K562 (cell line): Measurements from ENCODE around the gene NXNL2.

ENCODE experiments used
- BRCA1 ChIP-seq, 2 experiments: fragments of 450-650 bp in 1 of 2; sonication (generic) in 1 of 2; formaldehyde crosslinking in 1 of 2; IDR thresholded peaks; 2 replicates each; pipeline versions ENCODE4 v1.5.0 to v1.6.1; 2017 to 2020; ENCODE audit warnings: mild to moderate bottlenecking in 1 of 2, missing genetic modification reagents in 1 of 2
- CTCF ChIP-seq, 3 experiments: IDR thresholded peaks in 2 of 3; conservative IDR thresholded peaks in 1 of 3; 2 replicates each; pipeline ENCODE4 v1.5.1; 2011 to 2012; ENCODE audit warnings: low read length in 3 of 3, mild to moderate bottlenecking in 3 of 3, control low read depth in 2 of 3, improper control_type of control experiment in 1 of 3, inconsistent platforms in 1 of 3, low read depth in 1 of 3, mixed read lengths in 1 of 3, moderate library complexity in 1 of 3; ENCODE audit not compliant: insufficient read depth in 2 of 3
- HDAC3 ChIP-seq: fragments of 450-650 bp; IDR thresholded peaks from 2 replicates; pipeline ENCODE4 v1.6.1; 2018; ENCODE audit warnings: borderline replicate concordance, mild to moderate bottlenecking, moderate library complexity; ENCODE audit not compliant: partially characterized antibody
- KLF13 ChIP-seq: fragments of 450-650 bp; IDR thresholded peaks from 2 replicates; pipeline ENCODE4 v1.6.1; 2016; ENCODE audit warnings: missing genetic modification characterization, low read depth, mild to moderate bottlenecking, missing compliant biosample characterization, moderate library complexity, borderline replicate concordance
- NBN ChIP-seq: fragments of 450-650 bp; IDR thresholded peaks from 2 replicates; pipeline ENCODE4 v1.6.1; 2016; ENCODE audit warnings: low read depth, mild to moderate bottlenecking
- NFE2 ChIP-seq: IDR thresholded peaks from 2 replicates; pipeline ENCODE4 v1.6.1; 2014; ENCODE audit warnings: antibody characterized with exemption, low read depth
- SIN3A ChIP-seq, 2 experiments: fragments of 150-350 bp in 1 of 2; IDR thresholded peaks; 2 replicates each; pipeline ENCODE4 v1.6.1; 2011 to 2016; ENCODE audit warnings: borderline replicate concordance in 2 of 2, low read depth in 2 of 2, low read length in 2 of 2, mild to moderate bottlenecking in 2 of 2, moderate library complexity in 2 of 2; ENCODE audit not compliant: control insufficient read depth in 1 of 2
- ZBED1 ChIP-seq: IDR thresholded peaks from 2 replicates; pipeline ENCODE4 v1.6.1; 2014
- ZNF24 ChIP-seq: fragments of 450-650 bp; IDR thresholded peaks from 2 replicates; pipeline ENCODE4 v1.6.1; 2016
- ZNF592 ChIP-seq: fragments of 450-650 bp; IDR thresholded peaks from 2 replicates; pipeline ENCODE4 v1.6.1; 2017; ENCODE audit warnings: antibody characterized with exemption, mild to moderate bottlenecking
- ZNF695 ChIP-seq: fragments of 450-650 bp; formaldehyde crosslinking; IDR thresholded peaks from 2 replicates; pipeline ENCODE4 v1.4.0; 2020; ENCODE audit warnings: mild to moderate bottlenecking, moderate library complexity

- TF ChIP-seq NBN: no peak
- no peak for TF ChIP-seq KLF13 (tag)
- no peak for TF ChIP-seq HDAC3
- no peak for TF ChIP-seq ZBED1
- no peak for TF ChIP-seq NFE2
- no peak for TF ChIP-seq SIN3A (IDR thresholded peaks at IDR 0.05; ENCODE audit: borderline replicate concordance in 2 of 2, control insufficient read depth in 1 of 2, low read depth in 2 of 2, low read length in 2 of 2)
- TF ChIP-seq BRCA1 (IDR thresholded peaks at IDR 0.05): no peak
- no peak for TF ChIP-seq BRCA1 (CRISPR knock-in tag; IDR thresholded peaks at IDR 0.05)
- TF ChIP-seq ZNF695 (CRISPR knock-in tag): no peak
- TF ChIP-seq ZNF592: no peak
- no peak for TF ChIP-seq CTCF (IDR thresholded peaks at IDR 0.05 in 2 of 3, conservative IDR thresholded peaks at IDR 0.05 in 1 of 3; ENCODE audit: insufficient read depth in 2 of 3, low read depth in 1 of 3, low read length in 3 of 3)
- no peak for TF ChIP-seq ZNF24
These were observed 32.4 kb upstream of the NXNL2 start for GRCh38 chr9:88502552-88503034.
